B cell (primary cell): ENCODE data around the gene ESR1.

Experiments
- EZH2 ChIP-seq: IDR thresholded peaks from 2 replicates; pipeline ENCODE4 v1.6.1; 2012; ENCODE audit warnings: borderline replicate concordance, low read depth, mild to moderate bottlenecking, moderate library complexity, low read length; ENCODE audit not compliant: insufficient read depth, poor library complexity, severe bottlenecking
- TF ChIP-seq, protein P1 (sequence below): fragments of 200-600 bp; IDR thresholded peaks from one replicate; pipeline ENCODE4 v1.8.0; 2022; ENCODE audit warnings: antibody characterized with exemption, mild to moderate bottlenecking

DNA sequence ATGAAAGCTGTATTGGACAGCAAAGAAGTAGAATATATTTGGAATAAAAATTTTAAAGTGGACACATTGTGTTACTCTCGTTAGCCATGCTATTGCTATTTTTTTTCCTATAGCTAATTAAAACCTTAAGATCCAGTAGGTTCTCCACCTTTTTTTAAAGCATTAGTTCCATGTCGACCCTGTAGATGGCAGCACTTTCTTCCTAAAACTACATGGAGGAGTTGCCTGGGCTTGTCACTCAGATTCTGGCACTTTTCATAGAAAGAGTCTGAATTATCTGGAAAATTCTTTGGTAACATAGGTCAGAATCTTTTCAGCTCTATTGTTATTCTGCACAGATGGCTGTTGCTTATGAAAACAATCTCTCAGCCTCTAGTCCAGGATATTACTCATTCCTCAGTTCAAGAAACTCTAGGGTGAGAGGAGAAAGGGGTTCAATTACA lies 42.0 kb upstream of the ESR1 start:
- TF ChIP-seq, protein P1, sequence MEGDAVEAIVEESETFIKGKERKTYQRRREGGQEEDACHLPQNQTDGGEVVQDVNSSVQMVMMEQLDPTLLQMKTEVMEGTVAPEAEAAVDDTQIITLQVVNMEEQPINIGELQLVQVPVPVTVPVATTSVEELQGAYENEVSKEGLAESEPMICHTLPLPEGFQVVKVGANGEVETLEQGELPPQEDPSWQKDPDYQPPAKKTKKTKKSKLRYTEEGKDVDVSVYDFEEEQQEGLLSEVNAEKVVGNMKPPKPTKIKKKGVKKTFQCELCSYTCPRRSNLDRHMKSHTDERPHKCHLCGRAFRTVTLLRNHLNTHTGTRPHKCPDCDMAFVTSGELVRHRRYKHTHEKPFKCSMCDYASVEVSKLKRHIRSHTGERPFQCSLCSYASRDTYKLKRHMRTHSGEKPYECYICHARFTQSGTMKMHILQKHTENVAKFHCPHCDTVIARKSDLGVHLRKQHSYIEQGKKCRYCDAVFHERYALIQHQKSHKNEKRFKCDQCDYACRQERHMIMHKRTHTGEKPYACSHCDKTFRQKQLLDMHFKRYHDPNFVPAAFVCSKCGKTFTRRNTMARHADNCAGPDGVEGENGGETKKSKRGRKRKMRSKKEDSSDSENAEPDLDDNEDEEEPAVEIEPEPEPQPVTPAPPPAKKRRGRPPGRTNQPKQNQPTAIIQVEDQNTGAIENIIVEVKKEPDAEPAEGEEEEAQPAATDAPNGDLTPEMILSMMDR, result peak; percentile 94
- TF ChIP-seq EZH2, result no peak
